DOHH2 (cell line): Measurements from ENCODE around the gene TMEM258.

Source experiments
- H3F3A ChIP-seq: fragments of 200-600 bp; sonication (generic), shearing (Covaris generic); 2 replicates; pipeline ENCODE4 v1.6.0; 2016; ENCODE audit warnings: antibody characterized with exemption, mild to moderate bottlenecking; ENCODE audit not compliant: control insufficient read depth, insufficient read depth
- H3K27ac ChIP-seq: fragments of 200-600 bp; sonication (generic); 2 replicates; pipeline ENCODE4 v1.5.1; 2014; ENCODE audit warnings: low read depth, mild to moderate bottlenecking, low read length, moderate library complexity
- H3K27me3 ChIP-seq: fragments of 200-600 bp; sonication (generic); 2 replicates; pipeline ENCODE4 v1.6.1; 2014; ENCODE audit warnings: mild to moderate bottlenecking, low read length, mixed read lengths; ENCODE audit not compliant: control insufficient read depth
- H3K36me3 ChIP-seq: fragments of 200-600 bp; sonication (generic); 2 replicates; pipeline ENCODE4 v1.6.1; 2014; ENCODE audit warnings: mild to moderate bottlenecking, low read length, moderate library complexity, mixed read lengths; ENCODE audit not compliant: control insufficient read depth
- H3K4me1 ChIP-seq: fragments of 200-600 bp; sonication (generic); 2 replicates; pipeline ENCODE4 v1.6.1; 2014; ENCODE audit warnings: mild to moderate bottlenecking, low read length, mixed read lengths; ENCODE audit not compliant: control insufficient read depth
- H3K4me2 ChIP-seq: fragments of 200-600 bp; sonication (generic); 2 replicates; pipeline ENCODE4 v1.6.0; 2014; ENCODE audit warnings: mild to moderate bottlenecking, low read length, moderate library complexity
- H3K4me3 ChIP-seq: fragments of 200-600 bp; sonication (generic); 2 replicates; pipeline ENCODE4 v1.5.1; 2014; ENCODE audit warnings: mild to moderate bottlenecking, low read length, mixed read lengths
- H3K79me2 ChIP-seq: fragments of 200-600 bp; sonication (generic); 2 replicates; pipeline ENCODE4 v1.6.1; 2014; ENCODE audit warnings: mild to moderate bottlenecking, low read length, mixed read lengths; ENCODE audit not compliant: control insufficient read depth
- H3K9me2 ChIP-seq: fragments of 200-600 bp; sonication (generic); replicated peaks from 2 replicates; pipeline ENCODE4 v1.6.1; 2014; ENCODE audit warnings: mild to moderate bottlenecking, low read length, mixed read lengths; ENCODE audit not compliant: control insufficient read depth
- H3K9me3 ChIP-seq: fragments of 200-600 bp; sonication (generic); 2 replicates; pipeline ENCODE4 v1.6.1; 2014; ENCODE audit warnings: antibody characterized with exemption, low read length, mixed read lengths; ENCODE audit not compliant: control insufficient read depth, insufficient read depth
- H4K20me1 ChIP-seq: fragments of 200-600 bp; sonication (generic); 2 replicates; pipeline ENCODE4 v1.6.0; 2014; ENCODE audit warnings: low read depth, mild to moderate bottlenecking, antibody characterized with exemption, low read length, moderate library complexity; ENCODE audit not compliant: control insufficient read depth, insufficient read depth
- CTCF ChIP-seq: fragments of 200-600 bp; sonication (generic); IDR thresholded peaks from one replicate; pipeline ENCODE4 v1.5.1; 2014; ENCODE audit warnings: antibody characterized with exemption, mild to moderate bottlenecking, low read depth, low read length; ENCODE audit not compliant: poor library complexity, severe bottlenecking
- EZH2phosphoT487 ChIP-seq: fragments of 200-600 bp; sonication (generic); IDR thresholded peaks from 2 replicates; pipeline ENCODE4 v1.6.1; 2017; ENCODE audit warnings: borderline replicate concordance, mild to moderate bottlenecking, antibody characterized with exemption, low read length, moderate library complexity, mixed read lengths

The TMEM258 gene

GRCh38 chr11:61830237-61831105, 38.1 kb upstream of the TMEM258 start:
- Histone ChIP-seq H3K4me3 (peak overlapping the region; percentile 84), H3K9me3 (no peaks in the 10 kb centered on the region), H3K4me1 (peaks cover 75% of the 10 kb centered on the region), H3K36me3 (peaks cover 70% of the 10 kb centered on the region), H3K27me3 (no peaks in the 10 kb centered on the region), H3K79me2 (peaks cover 92% of the 10 kb centered on the region), H3F3A (peaks cover 29% of the 10 kb centered on the region), H3K9me2 (no peaks in the 10 kb centered on the region), H3K27ac (peak overlapping the region; percentile 95), H4K20me1 (peaks cover 20% of the 10 kb centered on the region; the same call in 1 of the 2 replicates), H3K4me2 (peak overlapping the region; percentile 87)
- no peak for TF ChIP-seq EZH2phosphoT487
- no peak for TF ChIP-seq CTCF

- H3K4me2 ChIP-seq, result peak overlapping the region; percentile 87
- peaks cover 69% of the 10 kb centered on the region for H3K4me1 ChIP-seq
These were observed 37.4 kb upstream of the TMEM258 start for GRCh38 chr11:61829806-61830205.

GRCh38 chr11:61828629-61829407, 36.4 kb upstream of the TMEM258 start:
- H3K4me1 ChIP-seq, result peaks cover 59% of the 10 kb centered on the region

More at GRCh38 chr11:61829806-61830205, 37.4 kb upstream of the TMEM258 start:
- Histone ChIP-seq H3K4me3 (peak overlapping the region; percentile 84), H3K27me3 (no peaks in the 10 kb centered on the region), H3K36me3 (peaks cover 65% of the 10 kb centered on the region), H3K9me3 (no peaks in the 10 kb centered on the region), H3K9me2 (no peaks in the 10 kb centered on the region), H4K20me1 (peaks cover 20% of the 10 kb centered on the region; the same call in 1 of the 2 replicates), H3K27ac (peak overlapping the region; percentile 95), H3F3A (peaks cover 29% of the 10 kb centered on the region), H3K79me2 (peaks cover 85% of the 10 kb centered on the region)
- no peak for TF ChIP-seq CTCF
- no peak for TF ChIP-seq EZH2phosphoT487

More at GRCh38 chr11:61828629-61829407, 36.4 kb upstream of the TMEM258 start:
- Histone ChIP-seq H3K27me3 (no peaks in the 10 kb centered on the region), H3F3A (peaks cover 24% of the 10 kb centered on the region), H3K4me3 (peak overlapping the region; percentile 84), H3K9me2 (no peaks in the 10 kb centered on the region), H3K36me3 (peaks cover 59% of the 10 kb centered on the region), H3K4me2 (peak overlapping the region; percentile 87), H4K20me1 (peaks cover 20% of the 10 kb centered on the region; the same call in 1 of the 2 replicates), H3K9me3 (no peaks in the 10 kb centered on the region), H3K27ac (peak overlapping the region; percentile 95), H3K79me2 (peaks cover 77% of the 10 kb centered on the region)
- peak; percentile 71 for TF ChIP-seq CTCF
- no peak for TF ChIP-seq EZH2phosphoT487
